GM23248 (cell line): ENCODE data around the gene UXT. TPM values are rescaled to one million over a fixed set of nuclear protein-coding genes. Genes with fewer than 3 reads are reported as not detected.
"Not testable (repeated sequence)": the region's sequence is repeated elsewhere in the genome, so short reads cannot be mapped to it uniquely, and the experiment has no call there.

Source experiments
- DNase-seq: peaks from one replicate; pipeline ENCODE4 v3.0.0-alpha.2; 2015
- H2AFZ ChIP-seq: fragments of 200-600 bp; sonication (generic); 2 replicates; pipeline ENCODE4 v1.6.1; 2016; ENCODE audit warnings: antibody characterized with exemption
- H3F3A ChIP-seq: fragments of 200-600 bp; sonication (generic); 2 replicates; pipeline ENCODE4 v1.6.1; 2016; ENCODE audit warnings: mild to moderate bottlenecking, antibody characterized with exemption, mixed run types; ENCODE audit not compliant: insufficient read depth
- H3K27ac ChIP-seq: fragments of 200-600 bp; sonication (generic); 2 replicates; pipeline ENCODE4 v1.5.1; 2016; ENCODE audit warnings: mild to moderate bottlenecking
- H3K27me3 ChIP-seq: fragments of 200-600 bp; sonication (generic); replicated peaks from 2 replicates; pipeline ENCODE4 v1.6.1; 2016; ENCODE audit warnings: mild to moderate bottlenecking; ENCODE audit not compliant: insufficient read depth
- H3K36me3 ChIP-seq: fragments of 200-600 bp; sonication (generic); 2 replicates; pipeline ENCODE4 v1.6.1; 2016; ENCODE audit warnings: low read depth, mild to moderate bottlenecking
- H3K4me1 ChIP-seq: fragments of 200-600 bp; sonication (generic); 2 replicates; pipeline ENCODE4 v1.6.1; 2016; ENCODE audit warnings: mild to moderate bottlenecking; ENCODE audit not compliant: insufficient read depth
- H3K4me2 ChIP-seq: fragments of 200-600 bp; sonication (generic); one replicate; pipeline ENCODE4 v1.6.1; 2016; ENCODE audit warnings: mild to moderate bottlenecking; ENCODE audit not compliant: unreplicated experiment
- H3K4me3 ChIP-seq: fragments of 200-600 bp; sonication (generic); 2 replicates; pipeline ENCODE4 v1.5.1; 2016; ENCODE audit warnings: mild to moderate bottlenecking
- H3K79me2 ChIP-seq: fragments of 200-600 bp; sonication (generic); 2 replicates; pipeline ENCODE4 v1.6.1; 2016; ENCODE audit warnings: mild to moderate bottlenecking; ENCODE audit not compliant: insufficient read depth
- H3K9ac ChIP-seq: fragments of 200-600 bp; sonication (generic); 2 replicates; pipeline ENCODE4 v1.6.1; 2016; ENCODE audit warnings: mild to moderate bottlenecking
- H3K9me2 ChIP-seq: fragments of 200-600 bp; sonication (generic); 2 replicates; pipeline ENCODE4 v1.6.1; 2016; ENCODE audit warnings: mixed run types, mild to moderate bottlenecking, moderate library complexity; ENCODE audit not compliant: insufficient read depth
- H3K9me3 ChIP-seq: fragments of 200-600 bp; sonication (generic); one replicate; pipeline ENCODE4 v1.6.1; 2017; ENCODE audit warnings: low read depth
- H4K20me1 ChIP-seq: fragments of 200-600 bp; sonication (generic); 2 replicates; pipeline ENCODE4 v1.6.0; 2016; ENCODE audit not compliant: insufficient read depth
- EZH2 ChIP-seq: fragments of 200-600 bp; sonication (generic); IDR thresholded peaks from 2 replicates; pipeline ENCODE4 v1.6.1; 2018; ENCODE audit warnings: antibody characterized with exemption, mild to moderate bottlenecking; ENCODE audit not compliant: insufficient read depth, poor library complexity, severe bottlenecking
- EZH2phosphoT487 ChIP-seq: fragments of 200-600 bp; sonication (generic); IDR thresholded peaks from 2 replicates; pipeline ENCODE4 v1.6.1; 2018; ENCODE audit warnings: antibody characterized with exemption, moderate library complexity, mild to moderate bottlenecking, low read depth; ENCODE audit not compliant: insufficient read depth
- WGBS, 2 experiments: methylation state at CpG; one replicate each; pipeline ENCODE4 v1.1.6; 2015 to 2017; ENCODE audit warnings: low lambda C conversion rate in 2 of 2, low coverage in 1 of 2; ENCODE audit errors: missing lambda C conversion rate in 2 of 2; 5-methylcytosine and 5-hydroxymethylcytosine counted together
- in situ Hi-C: fragments of 300-500 bp; cut with MboI; formaldehyde crosslinking; loops from 2 replicates; pipeline ENCODE4 v1.15.0; 2020
- polyA plus RNA-seq: library from polyadenylated mRNA; unstranded; fragments of >200 nt; fragmentation: Nextera tagmentation; extraction: Ambion mirVana; gene quantifications from 2 replicates; pipeline ENCODE4 v1.2.1, GENCODE V29; 2016
- total RNA-seq: library from RNA; depleted of rRNA; stranded (reverse); fragments of >200 nt; shearing (Covaris generic); gene quantifications from 2 replicates; pipeline ENCODE4 v1.2.3, GENCODE V29; 2014

Gene UXT
- total and polyA plus RNA-seq, 2 experiments from 2014 or later: 130 to 158 TPM

DNA sequence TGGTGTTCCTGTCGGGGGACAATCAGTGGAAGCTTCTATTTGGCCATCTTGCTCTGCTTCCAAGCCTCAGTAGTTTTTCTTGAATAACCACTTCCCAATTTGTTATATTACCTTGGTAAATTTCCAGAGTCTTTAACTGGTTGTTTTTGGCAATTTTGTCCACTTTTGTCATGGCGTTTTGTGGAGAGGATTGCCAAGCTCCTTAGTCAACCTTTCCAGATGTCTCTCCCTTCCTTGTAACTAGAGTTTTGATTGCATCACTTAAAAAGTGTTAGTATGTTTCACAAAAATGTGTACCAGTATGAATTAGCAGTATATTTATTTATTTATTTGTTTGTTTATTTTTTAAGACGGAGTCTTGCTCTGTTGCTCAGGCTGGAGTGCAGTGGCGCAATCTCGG lies 15.8 kb upstream of the UXT start:
- H3K27me3 ChIP-seq: no peaks in the 10 kb centered on the region
- no peaks in the 10 kb centered on the region for H3K79me2 ChIP-seq
- DNase-seq: peak; percentile 41
- no peaks in the 10 kb centered on the region for H3F3A ChIP-seq
- TF ChIP-seq EZH2phosphoT487 (no peak), EZH2 (no peak)
- WGBS, 2 experiments: 81 to 82% methylated on average over 5 of the region's 5 CpGs
- no peaks in the 10 kb centered on the region for H3K4me1 ChIP-seq
- no peak overlapping the region for H3K9ac ChIP-seq
- H3K9me2 ChIP-seq: no peaks in the 10 kb centered on the region
- no peaks in the 10 kb centered on the region for H3K9me3 ChIP-seq
- H3K36me3 ChIP-seq: no peaks in the 10 kb centered on the region
- H3K27ac ChIP-seq: no peak overlapping the region
- H3K4me2 ChIP-seq: no peak overlapping the region
- H4K20me1 ChIP-seq: no peaks in the 10 kb centered on the region
- in situ Hi-C loops: no loop called here
- no peak overlapping the region for H3K4me3 ChIP-seq
- H2AFZ ChIP-seq: no peak overlapping the region

DNA sequence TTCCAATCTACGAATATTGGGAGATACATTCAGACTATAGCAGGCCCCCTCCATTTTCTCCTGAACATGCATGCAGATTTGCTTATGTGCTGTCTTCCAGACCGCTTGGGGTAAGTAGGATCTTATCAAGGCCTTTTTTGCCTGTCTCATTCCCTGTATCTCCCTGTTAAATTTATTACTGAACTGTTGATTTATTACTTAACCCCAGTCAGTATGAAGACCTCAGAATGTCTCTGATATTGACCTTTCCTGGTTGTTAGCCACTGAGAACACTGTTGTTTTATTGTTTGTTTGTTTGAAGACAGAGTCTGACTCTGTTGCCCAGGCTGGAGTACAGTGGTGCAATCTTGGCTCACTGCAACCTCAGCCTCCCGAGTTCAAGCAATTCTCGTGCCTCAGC lies 6.8 kb upstream of the UXT start:
- Histone ChIP-seq H3K4me1 (peaks cover 35% of the 10 kb centered on the region), H3F3A (peaks cover 24% of the 10 kb centered on the region; the same call in 1 of the 2 replicates)
- H3K79me2 ChIP-seq, H2AFZ ChIP-seq, H4K20me1 ChIP-seq, H3K9me2 ChIP-seq, in situ Hi-C loops, H3K9ac ChIP-seq, H3K27me3 ChIP-seq, H3K4me3 ChIP-seq, H3K4me2 ChIP-seq, DNase-seq, H3K36me3 ChIP-seq, H3K27ac ChIP-seq, H3K9me3 ChIP-seq: not testable (repeated sequence)
- 100% methylated on average over 4 of the region's 4 CpGs for WGBS, 2 experiments

- in situ Hi-C loops: no loop called here
- no peaks in the 10 kb centered on the region for H3K9me3 ChIP-seq
- no peaks in the 10 kb centered on the region for H3K27me3 ChIP-seq
- peak overlapping the region; percentile 15; the same call in 1 of the 2 replicates for H3K27ac ChIP-seq
- H3K36me3 ChIP-seq: no peaks in the 10 kb centered on the region
- WGBS, 2 experiments: 92% methylated on average over 5 of the region's 5 CpGs
- 0 out of 2 replicates have a peak overlapping the region, but pooled peaks have one; percentile 12 for H2AFZ ChIP-seq
- peaks cover 24% of the 10 kb centered on the region; the same call in 1 of the 2 replicates for H3F3A ChIP-seq
- peak; percentile 26 for DNase-seq
- peaks cover 37% of the 10 kb centered on the region for H3K4me1 ChIP-seq
- H3K9me2 ChIP-seq: no peaks in the 10 kb centered on the region
- no peak overlapping the region for H3K4me3 ChIP-seq
- H3K4me2 ChIP-seq: no peak overlapping the region
- TF ChIP-seq EZH2 (no peak), EZH2phosphoT487 (no peak)
- H3K79me2 ChIP-seq: no peaks in the 10 kb centered on the region; the same call in 1 of the 2 replicates
- H4K20me1 ChIP-seq: no peaks in the 10 kb centered on the region
- no peak overlapping the region for H3K9ac ChIP-seq
Observed at GRCh38 chrX:47664737-47665136, 5.8 kb upstream of the UXT start.

- Histone ChIP-seq H3K4me1 (peaks cover 44% of the 10 kb centered on the region), H4K20me1 (no peaks in the 10 kb centered on the region), H3K4me3 (0 out of 2 replicates have a peak overlapping the region, but pooled peaks have one; percentile 33), H3K27me3 (no peaks in the 10 kb centered on the region), H3K9me2 (no peaks in the 10 kb centered on the region), H3K36me3 (no peaks in the 10 kb centered on the region), H3K4me2 (peak overlapping the region; percentile 74), H3K9me3 (no peaks in the 10 kb centered on the region), H3F3A (peaks cover 24% of the 10 kb centered on the region; the same call in 1 of the 2 replicates), H3K79me2 (peaks cover 12% of the 10 kb centered on the region), H3K9ac (peak overlapping the region; percentile 75), H3K27ac (peak overlapping the region; percentile 96), H2AFZ (peak overlapping the region; percentile 26; the same call in 1 of the 2 replicates)
- TF ChIP-seq EZH2 (no peak), EZH2phosphoT487 (no peak)
- 0% methylated on average over 1 of the region's 1 CpG for WGBS, 2 experiments
- DNase-seq: peak; percentile 93
- in situ Hi-C loops: no loop called here
Observed at GRCh38 chrX:47662144-47662657, 3.2 kb upstream of the UXT start.

DNA sequence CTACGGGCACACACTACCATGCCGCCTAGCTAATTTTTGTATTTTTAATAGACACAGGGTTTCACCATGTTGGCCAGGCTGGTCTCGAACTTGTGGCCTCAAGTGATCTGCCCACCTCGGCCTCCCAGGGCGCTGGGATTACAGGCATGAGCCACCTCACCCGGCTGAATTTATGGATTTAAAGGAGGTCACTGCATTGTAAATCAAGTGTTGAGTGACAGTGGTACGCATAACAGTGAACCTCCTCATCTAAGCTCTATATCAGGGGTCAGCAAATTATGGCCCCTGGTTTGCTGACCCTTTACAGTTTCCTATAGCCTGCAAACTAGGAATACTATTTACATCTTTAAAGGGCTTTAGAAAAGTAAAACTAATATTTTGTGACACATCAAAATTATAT lies 2.6 kb upstream of the UXT start:
- no peak for TF ChIP-seq EZH2
- no peak for TF ChIP-seq EZH2phosphoT487
- 76 to 86% methylated on average over 6 to 7 of the region's 7 CpGs for WGBS, 2 experiments
- H3K4me1 ChIP-seq: peaks cover 44% of the 10 kb centered on the region
- in situ Hi-C loops: no loop called here
- H2AFZ ChIP-seq: no peak overlapping the region
- H4K20me1 ChIP-seq: no peaks in the 10 kb centered on the region
- peak overlapping the region; percentile 58 for H3K4me2 ChIP-seq
- H3K27ac ChIP-seq: peak overlapping the region; percentile 96
- H3K9ac ChIP-seq: peak overlapping the region; percentile 57
- H3K36me3 ChIP-seq: no peaks in the 10 kb centered on the region
- H3K27me3 ChIP-seq: no peaks in the 10 kb centered on the region
- H3K9me3 ChIP-seq: no peaks in the 10 kb centered on the region
- no peak for DNase-seq
- no peaks in the 10 kb centered on the region for H3K9me2 ChIP-seq
- peaks cover 24% of the 10 kb centered on the region; the same call in 1 of the 2 replicates for H3F3A ChIP-seq
- H3K4me3 ChIP-seq: no peak overlapping the region
- H3K79me2 ChIP-seq: peaks cover 19% of the 10 kb centered on the region
